CD14-positive monocyte (primary cell): ENCODE results near the gene SETD1A. TPM values are rescaled to one million over a fixed set of nuclear protein-coding genes. Genes with fewer than 3 reads are reported as not detected.

Experiments used
- DNase-seq, 3 donors: peaks; one replicate each; pipeline ENCODE4 v3.0.0-alpha.2; 2011 to 2022
- H2AFZ ChIP-seq: 2 replicates; pipeline ENCODE4 v1.6.0; 2012; ENCODE audit warnings: mild to moderate bottlenecking, low read depth, low read length, inconsistent platforms; ENCODE audit not compliant: insufficient read depth, poor library complexity, severe bottlenecking
- H3K27ac ChIP-seq, 2 donors: 1 replicate in 1 of 2; 2 replicates in 1 of 2; pipeline ENCODE4 v1.5.1; 2012 to 2013; ENCODE audit warnings: low read length in 2 of 2, control low read depth in 1 of 2, inconsistent platforms in 1 of 2, low read depth in 1 of 2, mild to moderate bottlenecking in 1 of 2
- H3K27me3 ChIP-seq, 2 donors: one replicate each; pipeline versions ENCODE4 v1.6.0 to v1.6.1; 2011 to 2013; ENCODE audit warnings: low read length in 2 of 2; ENCODE audit not compliant: control insufficient read depth in 2 of 2, insufficient read depth in 2 of 2
- H3K36me3 ChIP-seq, 2 donors: replicated peaks in 1 of 2; 1 replicate in 1 of 2; 2 replicates in 1 of 2; pipeline versions ENCODE4 v1.5.1 to v1.6.1; 2012 to 2013; ENCODE audit warnings: low read length in 2 of 2, control low read depth in 1 of 2, inconsistent platforms in 1 of 2, mild to moderate bottlenecking in 1 of 2; ENCODE audit not compliant: insufficient read depth in 2 of 2, control insufficient read depth in 1 of 2
- H3K4me1 ChIP-seq, 2 donors: 1 replicate in 1 of 2; 2 replicates in 1 of 2; pipeline versions ENCODE4 v1.5.1 to v1.6.1; 2012 to 2013; ENCODE audit warnings: low read length in 2 of 2, control low read depth in 1 of 2, inconsistent platforms in 1 of 2, mild to moderate bottlenecking in 1 of 2, moderate library complexity in 1 of 2; ENCODE audit not compliant: insufficient read depth in 2 of 2, control insufficient read depth in 1 of 2
- H3K4me2 ChIP-seq: replicated peaks from 2 replicates; pipeline ENCODE3; 2012; ENCODE audit warnings: low read length, moderate library complexity, mild to moderate bottlenecking; ENCODE audit not compliant: poor library complexity, severe bottlenecking; ENCODE audit errors: extremely low read depth
- H3K4me3 ChIP-seq, 3 experiments: fragments of 200-600 bp in 1 of 3; sonication (generic) in 1 of 3; replicated peaks in 1 of 3; 1 replicate in 2 of 3; 2 replicates in 1 of 3; pipeline ENCODE4 v1.5.1; 2011 to 2013; ENCODE audit warnings: low read length in 3 of 3, mild to moderate bottlenecking in 3 of 3, control low read depth in 2 of 3, low read depth in 2 of 3, inconsistent platforms in 1 of 3, moderate library complexity in 1 of 3
- H3K79me2 ChIP-seq: 2 replicates; pipeline ENCODE4 v1.6.0; 2012; ENCODE audit warnings: mild to moderate bottlenecking, control low read depth, inconsistent platforms, low read length, moderate library complexity; ENCODE audit not compliant: insufficient read depth
- H3K9ac ChIP-seq: 2 replicates; pipeline ENCODE4 v1.6.0; 2017; ENCODE audit warnings: low read length, mild to moderate bottlenecking; ENCODE audit not compliant: insufficient read depth, poor library complexity, severe bottlenecking
- H3K9me3 ChIP-seq, 2 donors: replicated peaks in 1 of 2; 1 replicate in 1 of 2; 2 replicates in 1 of 2; pipeline versions ENCODE4 v1.5.1 to v1.6.1; 2012 to 2013; ENCODE audit warnings: low read length in 2 of 2, control low read depth in 1 of 2; ENCODE audit not compliant: control insufficient read depth in 1 of 2, insufficient read depth in 1 of 2
- H4K20me1 ChIP-seq: 2 replicates; pipeline ENCODE4 v1.6.0; 2012; ENCODE audit warnings: mild to moderate bottlenecking, low read length, control low read depth, moderate library complexity; ENCODE audit not compliant: insufficient read depth
- H3K27ac Mint-ChIP-seq, 7 donors: one replicate each; pipeline ENCODE4 v1.8.0; 2020; ENCODE audit warnings: mild to moderate bottlenecking in 7 of 7, mixed read lengths in 7 of 7, moderate library complexity in 6 of 7, inconsistent platforms in 2 of 7
- H3K27me3 Mint-ChIP-seq, 3 donors: one replicate each; pipeline ENCODE4 v1.8.0; 2021 to 2022; ENCODE audit warnings: low read depth in 3 of 3, mild to moderate bottlenecking in 3 of 3, mixed read lengths in 3 of 3, moderate library complexity in 3 of 3, inconsistent platforms in 1 of 3
- H3K36me3 Mint-ChIP-seq, 2 donors: one replicate each; pipeline ENCODE4 v1.8.0; 2020; ENCODE audit warnings: mixed read lengths in 2 of 2, inconsistent platforms in 1 of 2, mild to moderate bottlenecking in 1 of 2
- H3K4me1 Mint-ChIP-seq: one replicate; pipeline ENCODE4 v1.8.0; 2020; ENCODE audit warnings: mild to moderate bottlenecking, mixed read lengths
- H3K4me3 Mint-ChIP-seq, 2 donors: one replicate each; pipeline ENCODE4 v1.8.0; 2020; ENCODE audit warnings: mild to moderate bottlenecking in 2 of 2, mixed read lengths in 2 of 2, moderate library complexity in 1 of 2
- H3K9me3 Mint-ChIP-seq, 7 donors: one replicate each; pipeline ENCODE4 v1.8.0; 2020 to 2022; ENCODE audit warnings: mixed read lengths in 7 of 7, mild to moderate bottlenecking in 6 of 7, moderate library complexity in 6 of 7, inconsistent platforms in 2 of 7
- CTCF ChIP-seq: fragments of 200-600 bp; IDR thresholded peaks from one replicate; pipeline ENCODE4 v1.8.0; 2022; ENCODE audit warnings: antibody characterized with exemption, mild to moderate bottlenecking
- WGBS: methylation state at CpG from one replicate; pipeline ENCODE4 v1.1.5; 2013; ENCODE audit warnings: missing lambda C conversion rate; ENCODE audit not compliant: insufficient coverage; 5-methylcytosine and 5-hydroxymethylcytosine counted together
- intact Hi-C, 2 donors: fragments of 100-400 bp; cut with micrococcal nuclease; formaldehyde crosslinking; loops; one replicate each; pipeline versions ENCODE4 v1.15.0 to v1.15.1; 2023
- polyA plus RNA-seq, 3 donors: library from polyadenylated mRNA; depleted of rRNA in 1 of 3; unstranded in 2 of 3; stranded (reverse) in 1 of 3; fragments of 300-500 nt in 2 of 3; fragments of >200 nt in 1 of 3; fragmentation: Illumina TruSeq in 2 of 3; gene quantifications; 1 replicate in 2 of 3; 2 replicates in 1 of 3; pipeline ENCODE4 v1.2.3, GENCODE V29; 2012 to 2021

Gene SETD1A
- polyA plus RNA-seq, 3 donors = 0.16 to 6.6 (median 1.3) TPM

GRCh38 chr16:31007684-31008083 is 50.1 kb downstream of the SETD1A start:
- intact Hi-C loops = no loop called here
- no peak for TF ChIP-seq CTCF
- no peak overlapping the region for H3K9ac ChIP-seq

GRCh38 chr16:31008149-31008548 is 50.6 kb downstream of the SETD1A start:
- 81% methylated on average over 2 of the region's 6 CpGs for WGBS
- Histone ChIP-seq H3K9ac (no peak overlapping the region), H3K4me1 (no peaks in the 10 kb centered on the region), H3K4me3 (no peak overlapping the region), H3K4me2 (no peak overlapping the region), H3K36me3 (no peaks in the 10 kb centered on the region), H3K27me3 (peaks cover 10 to 35% of the 10 kb centered on the region in 2 donors), H4K20me1 (no peaks in the 10 kb centered on the region), H3K79me2 (no peaks in the 10 kb centered on the region), H2AFZ (no peak overlapping the region), H3K9me3 (peaks cover 0 to 3% of the 10 kb centered on the region in 2 donors), H3K27ac (no peak overlapping the region)
- Mint-ChIP-seq H3K9me3 (peaks cover 4 to 17% (median 11%) of the 10 kb centered on the region in 7 donors), H3K27ac (no peak overlapping the region), H3K4me3 (no peak overlapping the region), H3K27me3 (peaks cover 42 to 62% (median 50%) of the 10 kb centered on the region in 3 donors), H3K36me3 (peaks cover 0 to 10% of the 10 kb centered on the region in 2 donors), H3K4me1 (peaks cover 6% of the 10 kb centered on the region)
- no peak for DNase-seq
- TF ChIP-seq CTCF = no peak
- intact Hi-C loops = no loop called here

More at GRCh38 chr16:31007684-31008083, 50.1 kb downstream of the SETD1A start:
- Histone ChIP-seq H3K79me2 (no peaks in the 10 kb centered on the region), H3K4me1 (no peaks in the 10 kb centered on the region), H3K36me3 (no peaks in the 10 kb centered on the region), H3K4me3 (no peak overlapping the region), H4K20me1 (no peaks in the 10 kb centered on the region), H2AFZ (no peak overlapping the region), H3K4me2 (no peak overlapping the region), H3K27me3 (peaks cover 10 to 35% of the 10 kb centered on the region in 2 donors), H3K27ac (no peak overlapping the region), H3K9me3 (no peaks in the 10 kb centered on the region)
- WGBS = 67% methylated on average over 5 of the region's 6 CpGs
- Mint-ChIP-seq H3K4me1 (peaks cover 6% of the 10 kb centered on the region), H3K36me3 (peaks cover 0 to 10% of the 10 kb centered on the region in 2 donors), H3K27me3 (peaks cover 42 to 62% (median 48%) of the 10 kb centered on the region in 3 donors), H3K4me3 (no peak overlapping the region), H3K27ac (no peak overlapping the region), H3K9me3 (peaks cover under 1 to 12% (median 9%) of the 10 kb centered on the region in 7 donors)
- no peak for DNase-seq
